Measurements from ENCODE around the gene CAMK2A. TPM values are rescaled to one million over a fixed set of nuclear protein-coding genes. Genes with fewer than 3 reads are reported as not detected.

CAMK2A gene
- total RNA-seq, 4 donors from 2014 or later, result not detected

- TF ChIP-seq, protein P1, sequence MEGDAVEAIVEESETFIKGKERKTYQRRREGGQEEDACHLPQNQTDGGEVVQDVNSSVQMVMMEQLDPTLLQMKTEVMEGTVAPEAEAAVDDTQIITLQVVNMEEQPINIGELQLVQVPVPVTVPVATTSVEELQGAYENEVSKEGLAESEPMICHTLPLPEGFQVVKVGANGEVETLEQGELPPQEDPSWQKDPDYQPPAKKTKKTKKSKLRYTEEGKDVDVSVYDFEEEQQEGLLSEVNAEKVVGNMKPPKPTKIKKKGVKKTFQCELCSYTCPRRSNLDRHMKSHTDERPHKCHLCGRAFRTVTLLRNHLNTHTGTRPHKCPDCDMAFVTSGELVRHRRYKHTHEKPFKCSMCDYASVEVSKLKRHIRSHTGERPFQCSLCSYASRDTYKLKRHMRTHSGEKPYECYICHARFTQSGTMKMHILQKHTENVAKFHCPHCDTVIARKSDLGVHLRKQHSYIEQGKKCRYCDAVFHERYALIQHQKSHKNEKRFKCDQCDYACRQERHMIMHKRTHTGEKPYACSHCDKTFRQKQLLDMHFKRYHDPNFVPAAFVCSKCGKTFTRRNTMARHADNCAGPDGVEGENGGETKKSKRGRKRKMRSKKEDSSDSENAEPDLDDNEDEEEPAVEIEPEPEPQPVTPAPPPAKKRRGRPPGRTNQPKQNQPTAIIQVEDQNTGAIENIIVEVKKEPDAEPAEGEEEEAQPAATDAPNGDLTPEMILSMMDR (IDR thresholded peaks at IDR 0.05; ENCODE audit: low read depth), result no peak
Observed at GRCh38 chr5:150299571-150300327, 10.2 kb upstream of the CAMK2A start.

DNA sequence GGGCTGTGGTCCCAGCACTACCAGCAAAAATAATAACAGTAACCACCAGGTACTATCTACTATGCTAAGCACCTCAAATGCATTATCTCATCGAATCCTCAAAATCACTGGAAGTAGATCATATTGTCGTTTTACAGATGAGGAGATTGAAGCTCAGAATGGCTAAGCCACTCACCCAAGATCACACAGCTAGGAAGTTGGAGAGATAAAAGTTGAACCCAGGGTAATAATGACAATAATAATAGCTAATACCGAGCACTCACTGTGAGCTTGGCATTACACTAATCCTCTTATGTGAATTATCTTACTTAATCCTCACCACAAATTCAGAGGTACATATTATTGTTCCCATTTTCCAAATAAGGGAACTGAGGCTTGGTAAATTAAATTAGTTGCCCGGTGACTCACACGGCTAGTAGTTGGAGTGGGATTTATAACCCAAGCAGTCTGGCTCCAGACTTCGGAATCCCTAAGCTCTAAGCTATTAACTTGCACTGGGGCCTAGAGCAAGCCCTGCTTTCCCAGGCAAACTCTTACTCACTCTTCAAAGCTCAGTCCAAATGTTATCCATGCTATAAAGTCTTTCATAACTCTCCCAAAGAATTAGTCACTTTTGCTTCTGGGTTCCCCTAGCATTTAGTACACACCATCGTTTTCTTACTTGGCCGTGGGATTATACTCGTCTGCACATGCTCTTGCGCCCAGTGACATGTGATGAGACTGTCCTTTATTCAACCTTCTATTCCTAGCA lies 9.3 kb upstream of the CAMK2A start:
- TF ChIP-seq, protein P1 (IDR thresholded peaks at IDR 0.05; ENCODE audit: low read depth), result no peak

DNA sequence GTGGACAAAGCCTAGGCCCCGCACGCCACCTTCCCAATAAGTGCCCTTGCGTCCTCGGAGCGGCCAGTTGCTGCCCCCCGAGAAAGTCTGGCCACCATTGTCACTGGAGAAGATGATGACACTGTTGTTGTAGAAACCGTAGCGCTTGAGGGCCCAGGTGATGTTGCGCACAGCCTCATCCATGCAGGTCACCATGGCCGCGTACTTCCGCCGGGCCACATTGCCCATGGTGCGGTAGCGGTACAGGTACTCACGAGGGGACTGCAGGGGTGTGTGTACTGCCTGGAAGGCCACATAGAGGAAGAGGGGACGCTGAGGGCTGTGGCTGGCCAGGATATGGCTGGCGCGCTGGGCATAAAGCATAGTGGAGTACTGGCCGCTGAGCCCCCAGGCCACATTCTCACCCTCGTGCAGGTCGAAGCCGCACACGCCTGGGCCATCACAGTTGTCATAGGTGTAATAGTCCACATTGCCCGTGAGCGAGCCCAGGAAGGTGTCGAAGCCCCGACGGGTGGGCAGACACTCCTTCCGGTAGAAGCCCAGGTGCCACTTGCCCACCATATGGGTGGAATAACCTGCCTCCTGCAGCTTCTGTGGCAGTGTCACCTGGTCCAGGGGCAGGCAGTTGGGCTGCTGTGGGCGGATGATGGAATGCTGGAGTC lies 8.5 kb upstream of the CAMK2A start:
- TF ChIP-seq, protein P1 (IDR thresholded peaks at IDR 0.05; ENCODE audit: low read depth), result no peak

DNA sequence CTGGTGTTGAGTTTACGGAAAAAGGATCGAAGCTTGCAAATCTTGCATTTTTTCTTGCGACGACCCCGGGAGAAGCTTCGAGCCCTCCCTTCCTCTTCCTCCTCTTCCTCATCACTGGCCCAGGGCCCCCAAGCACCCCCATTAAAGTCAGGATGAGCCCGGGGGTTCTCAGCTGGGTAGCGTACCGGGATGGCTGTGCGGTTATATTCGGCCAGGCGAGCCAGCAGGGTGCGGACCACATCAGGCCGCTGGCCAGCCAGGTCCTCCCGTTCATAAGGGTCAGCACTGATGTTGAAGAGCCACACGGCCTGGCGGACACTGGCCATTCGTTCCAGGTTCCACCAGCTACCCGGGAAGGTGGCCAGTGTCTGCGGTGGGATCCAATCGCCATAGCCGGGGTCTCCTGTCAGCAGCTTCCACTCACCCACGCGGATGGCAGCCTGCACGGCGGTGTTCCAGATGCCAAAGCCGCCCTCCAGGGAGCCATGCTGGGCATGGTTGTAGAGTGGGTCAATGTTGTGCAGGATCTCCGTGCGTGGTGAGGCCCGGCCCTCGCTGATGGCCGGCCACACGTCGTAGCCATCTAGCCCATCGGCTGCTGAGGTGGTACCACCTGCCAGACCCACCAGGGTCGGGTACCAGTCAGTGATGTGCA lies 7.8 kb upstream of the CAMK2A start:
- TF ChIP-seq, protein P1 (IDR thresholded peaks at IDR 0.05; ENCODE audit: low read depth), result no peak

DNA sequence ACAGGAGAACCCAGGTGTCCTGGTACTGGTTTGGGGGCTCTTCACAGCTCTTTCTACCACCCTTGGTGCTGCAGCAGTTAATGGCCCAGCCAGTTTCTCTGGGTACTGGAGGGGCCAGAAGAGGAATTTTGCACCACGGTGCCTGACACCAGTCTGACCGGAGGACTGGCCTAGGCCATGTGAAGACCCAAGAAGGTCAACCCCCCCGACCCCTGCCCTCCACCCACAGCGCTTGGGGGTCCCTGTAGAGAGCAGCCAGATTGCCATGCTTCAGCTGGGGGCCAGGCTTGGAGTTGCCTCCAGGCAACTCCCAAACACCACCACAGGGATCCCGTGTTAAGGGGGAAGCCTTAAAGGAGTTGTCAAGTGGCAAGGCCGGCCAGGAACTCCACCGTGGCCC lies 6.9 kb upstream of the CAMK2A start:
- TF ChIP-seq, protein P1 (IDR thresholded peaks at IDR 0.05; ENCODE audit: low read depth), result no peak

DNA sequence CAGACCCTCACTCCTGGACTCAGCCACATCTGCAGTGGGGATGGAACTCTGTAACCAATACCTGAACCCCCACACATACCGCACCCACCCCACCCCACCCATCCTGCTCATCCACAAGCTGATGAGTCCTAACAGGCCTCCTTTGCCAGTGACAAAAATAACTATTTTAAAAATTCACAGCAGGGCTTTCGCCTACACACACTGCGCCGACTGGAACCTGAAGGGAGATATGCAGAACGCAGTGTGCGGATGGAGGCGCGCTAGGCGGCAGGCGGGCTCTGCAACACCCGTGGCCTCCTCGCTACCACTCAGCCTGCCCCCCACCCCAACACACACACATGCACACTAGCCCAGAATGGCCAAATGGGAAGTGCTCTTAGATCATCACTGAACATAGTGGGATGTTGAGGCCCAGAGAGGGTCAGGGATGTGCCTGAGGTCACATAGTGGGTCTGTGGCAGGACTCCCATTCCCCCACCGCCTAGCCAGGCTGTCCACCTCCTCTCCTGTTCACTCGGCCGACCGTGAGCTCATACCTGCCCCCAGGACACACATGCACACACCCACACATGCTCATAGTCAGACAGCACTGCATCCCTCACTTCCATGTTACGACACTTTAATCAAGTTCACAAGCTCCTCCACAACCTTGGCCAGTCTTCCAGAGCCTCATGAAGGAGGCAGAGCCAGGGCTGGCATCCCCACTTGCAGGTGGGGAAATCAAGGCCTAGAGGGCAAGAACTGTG lies 6.3 kb upstream of the CAMK2A start:
- TF ChIP-seq, protein P1 (IDR thresholded peaks at IDR 0.05; ENCODE audit: low read depth), result no peak

Data from subcutaneous adipose tissue (tissue), 4 donors.